Ovary (tissue), 9 donors: ENCODE data around the gene PHOX2A. TPM values are rescaled to one million over a fixed set of nuclear protein-coding genes. Genes with fewer than 3 reads are reported as not detected.

Source experiments
- DNase-seq, 5 donors: peaks; one replicate each; pipeline ENCODE4 v3.0.0-alpha.2; 2019 to 2020
- H3K27ac ChIP-seq, 2 donors: fragments of 200-600 bp; one replicate each; pipeline versions ENCODE4 v1.5.1 to v1.8.0; 2019 to 2022
- H3K27me3 ChIP-seq: fragments of 200-600 bp; one replicate; pipeline ENCODE4 v1.8.0; 2022
- H3K36me3 ChIP-seq: fragments of 200-600 bp; sonication (generic); one replicate; pipeline ENCODE4 v1.5.1; 2019
- H3K4me1 ChIP-seq: one replicate; pipeline ENCODE4 v1.8.1; 2013; ENCODE audit warnings: mild to moderate bottlenecking, moderate library complexity; ENCODE audit not compliant: insufficient read depth
- H3K4me3 ChIP-seq: fragments of 200-600 bp; sonication (generic); one replicate; pipeline ENCODE4 v1.5.1; 2017
- H3K9me3 ChIP-seq, 2 donors: fragments of 200-600 bp in 1 of 2; sonication (generic) in 1 of 2; one replicate each; pipeline versions ENCODE4 v1.5.1 to v1.8.1; 2013 to 2019; ENCODE audit warnings: mild to moderate bottlenecking in 1 of 2, moderate library complexity in 1 of 2
- CTCF ChIP-seq, 3 donors: fragments of 450-650 bp in 2 of 3; fragments of 200-600 bp in 1 of 3; IDR thresholded peaks; one replicate each; pipeline versions ENCODE4 v1.5.1 to v1.8.0; 2016 to 2022; ENCODE audit warnings: antibody characterized with exemption in 3 of 3, mild to moderate bottlenecking in 1 of 3
- EP300 ChIP-seq: sonication (generic); formaldehyde crosslinking; IDR thresholded peaks from one replicate; pipeline ENCODE4 v1.6.1; 2017; ENCODE audit warnings: antibody characterized with exemption
- POLR2A ChIP-seq: fragments of 450-650 bp; IDR thresholded peaks from one replicate; pipeline ENCODE4 v1.6.1; 2017; ENCODE audit warnings: antibody characterized with exemption, mild to moderate bottlenecking, moderate library complexity
- WGBS, 3 donors: extraction: QIAGEN DNeasy Blood & Tissue Kit in 1 of 3; methylation state at CpG; one replicate each; pipeline versions ENCODE4 v1.1.5 to v1.1.7; 2013 to 2017; 5-methylcytosine and 5-hydroxymethylcytosine counted together
- intact Hi-C, 4 donors: fragments of 100-400 bp; cut with DNase I; formaldehyde crosslinking; loops; one replicate each; pipeline versions ENCODE4 v1.11.0 to v1.15.1; 2022 to 2023
- polyA plus RNA-seq, 2 donors: library from polyadenylated mRNA; stranded (reverse); fragments of 200-250 nt in 1 of 2; fragments of 350-450 nt in 1 of 2; fragmentation: Illumina TruSeq in 1 of 2; extraction: RNeasy Lipid Tissue Mini Kit (QIAGEN cat#74804) in 1 of 2; gene quantifications; one replicate each; pipeline ENCODE4 v1.2.3, GENCODE V29; 2013 to 2014
- total RNA-seq, 7 donors: library from RNA; depleted of rRNA in 2 of 7; stranded (reverse); fragments of >200 nt in 2 of 7; fragmentation: NEBNext Ultra II Directional in 3 of 7; extraction: Animal tissue kit (Norgen Biotek cat#: 25700) in 3 of 7; gene quantifications; one replicate each; pipeline versions ENCODE4 v1.1.0 to v1.2.4, GENCODE V29; 2016 to 2023
- donor health status: DM: no; HTN: no; CAD: no; lungs with moderate emphysema.
- donor health status: DM: no; HTN: no; CAD: no.
- donor health status: Bipolar disorder and iron deficiency.
- donor health status: DM: yes; HTN: yes; CAD: no.
- donor health status: DM: no; HTN: no; CAD: no.
- donor health status: DM: yes; HTN: yes; CAD: no.

Gene PHOX2A
- total and polyA plus RNA-seq, 9 donors = not detected

- H3K4me3 ChIP-seq = no peak overlapping the region
- H3K9me3 ChIP-seq = no peaks in the 10 kb centered on the region
- DNase-seq = no peak
- H3K36me3 ChIP-seq = no peaks in the 10 kb centered on the region
- H3K27me3 ChIP-seq = peaks cover 12% of the 10 kb centered on the region
- H3K27ac ChIP-seq = no peak overlapping the region
- H3K4me1 ChIP-seq = peaks cover 11% of the 10 kb centered on the region
- WGBS, 3 donors = 16 to 44% (median 26%) methylated on average over 27 to 58 of the region's 58 CpGs
- TF ChIP-seq POLR2A = no peak
- TF ChIP-seq EP300 = no peak
- no peak for TF ChIP-seq CTCF (IDR thresholded peaks at IDR 0.05)
- intact Hi-C loops = loop anchor here in 1 of 4 donors (10.0 kb wide), 1 partner anchor 239 kb away; no protein-coding TSS in a partner anchor
These were observed 560 bp downstream of the PHOX2A start for GRCh38 chr11:72243173-72244059.

GRCh38 chr11:72242141-72242540 is 1.8 kb downstream of the PHOX2A start:
- H3K27ac ChIP-seq = no peak overlapping the region
- H3K36me3 ChIP-seq = no peaks in the 10 kb centered on the region
- TF ChIP-seq CTCF (IDR thresholded peaks at IDR 0.05) = no peak
- no peak for TF ChIP-seq POLR2A
- TF ChIP-seq EP300 = no peak
- H3K4me1 ChIP-seq = peaks cover 11% of the 10 kb centered on the region
- no peak for DNase-seq
- no peak overlapping the region for H3K4me3 ChIP-seq
- no peaks in the 10 kb centered on the region for H3K9me3 ChIP-seq
- intact Hi-C loops = loop anchor here in 1 of 4 donors (10.0 kb wide), 1 partner anchor 237 kb away; no protein-coding TSS in a partner anchor
- 94 to 97% (median 97%) methylated on average over 2 of the region's 2 CpGs for WGBS, 3 donors
- H3K27me3 ChIP-seq = peaks cover 12% of the 10 kb centered on the region

GRCh38 chr11:72241291-72241781 is 2.6 kb downstream of the PHOX2A start:
- H3K36me3 ChIP-seq = no peaks in the 10 kb centered on the region
- DNase-seq = peak in 1 of 5 donors; percentile 22
- peaks cover 12% of the 10 kb centered on the region for H3K27me3 ChIP-seq
- 15 to 22% (median 22%) methylated on average over 19 to 20 of the region's 20 CpGs for WGBS, 3 donors
- no peak overlapping the region for H3K27ac ChIP-seq
- TF ChIP-seq CTCF (IDR thresholded peaks at IDR 0.05) (no peak), EP300 (no peak), POLR2A (no peak)
- no peak overlapping the region for H3K4me3 ChIP-seq
- H3K4me1 ChIP-seq = peaks cover 11% of the 10 kb centered on the region
- H3K9me3 ChIP-seq = no peaks in the 10 kb centered on the region
- intact Hi-C loops = loop anchor here in 1 of 4 donors (10.0 kb wide), 1 partner anchor 237 kb away; no protein-coding TSS in a partner anchor

GRCh38 chr11:72240461-72241290 is 3.3 kb downstream of the PHOX2A start:
- no peak overlapping the region for H3K27ac ChIP-seq
- no peaks in the 10 kb centered on the region for H3K36me3 ChIP-seq
- 7 to 15% (median 13%) methylated on average over 44 of the region's 44 CpGs for WGBS, 3 donors
- H3K27me3 ChIP-seq = peaks cover 12% of the 10 kb centered on the region
- TF ChIP-seq POLR2A (no peak), CTCF (IDR thresholded peaks at IDR 0.05) (no peak), EP300 (no peak)
- peak overlapping the region; percentile 25 for H3K4me3 ChIP-seq
- intact Hi-C loops = loop anchor here in 1 of 4 donors (10.0 kb wide), 1 partner anchor 236 kb away; no protein-coding TSS in a partner anchor
- peak in 1 of 5 donors; percentile 31 for DNase-seq
- H3K4me1 ChIP-seq = peaks cover 11% of the 10 kb centered on the region
- no peaks in the 10 kb centered on the region for H3K9me3 ChIP-seq
